Neural progenitor cell (in vitro differentiated cells): ENCODE results near the gene TMEM178B.

Experiments used
- CTCF ChIP-seq: fragments of 200-600 bp; sonication (generic); IDR thresholded peaks from 2 replicates; pipeline ENCODE4 v1.5.1; 2017; ENCODE audit warnings: antibody characterized with exemption, mild to moderate bottlenecking
- EZH2 ChIP-seq: fragments of 200-600 bp; sonication (generic); IDR thresholded peaks from 2 replicates; pipeline ENCODE4 v1.6.1; 2017; ENCODE audit warnings: antibody characterized with exemption, mild to moderate bottlenecking, moderate library complexity
- EZH2phosphoT487 ChIP-seq: fragments of 200-600 bp; sonication (generic); IDR thresholded peaks from 2 replicates; pipeline ENCODE4 v1.6.1; 2017; ENCODE audit warnings: antibody characterized with exemption

- TF ChIP-seq CTCF (no peak), EZH2 (no peak), EZH2phosphoT487 (no peak)
Measured at GRCh38 chr7:141525973-141526514, 452.2 kb downstream of the TMEM178B start.
